Suppressor macrophage treated with lipopolysaccharide for 4 hours (primary cell): ENCODE measurements around the gene FAM53A.

ENCODE experiments used
- DNase-seq: peaks from one replicate; pipeline ENCODE4 v3.0.0-alpha.2; 2020

Gene FAM53A

DNA sequence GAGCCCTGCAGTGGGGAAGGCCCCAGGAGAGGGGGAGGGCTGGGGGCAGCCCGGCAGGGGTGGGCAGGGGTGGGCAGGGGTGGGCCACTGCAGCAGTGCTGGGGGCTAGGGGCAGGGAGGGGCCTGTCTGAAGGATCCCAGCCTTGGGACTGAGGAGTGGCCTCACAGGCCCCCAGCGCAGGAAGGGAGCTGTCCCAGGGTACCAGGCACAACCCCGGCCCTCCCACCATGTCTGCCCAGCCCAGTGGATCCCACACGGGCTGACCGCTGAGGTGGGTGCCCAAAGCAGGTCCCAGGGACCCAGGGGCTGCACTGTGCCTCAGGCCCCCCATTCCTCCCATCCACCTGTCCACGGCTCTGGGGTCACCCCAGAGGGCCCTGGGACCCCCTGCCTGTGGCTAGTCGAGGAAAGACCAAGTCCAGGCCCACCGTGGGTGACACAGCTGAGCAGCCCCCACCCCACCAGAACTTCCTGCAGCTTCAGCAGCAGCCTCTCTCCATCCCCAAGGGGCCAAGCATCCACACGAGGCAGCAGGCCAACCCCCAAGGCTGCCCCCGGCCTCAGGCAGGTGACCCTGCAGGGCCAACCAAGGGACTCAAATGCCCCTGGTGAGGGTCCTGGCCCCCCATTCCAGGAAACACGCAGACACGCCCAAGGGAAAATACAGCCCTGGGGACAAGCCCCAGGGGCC lies 46.4 kb downstream of the FAM53A start:
- no peak for DNase-seq

DNA sequence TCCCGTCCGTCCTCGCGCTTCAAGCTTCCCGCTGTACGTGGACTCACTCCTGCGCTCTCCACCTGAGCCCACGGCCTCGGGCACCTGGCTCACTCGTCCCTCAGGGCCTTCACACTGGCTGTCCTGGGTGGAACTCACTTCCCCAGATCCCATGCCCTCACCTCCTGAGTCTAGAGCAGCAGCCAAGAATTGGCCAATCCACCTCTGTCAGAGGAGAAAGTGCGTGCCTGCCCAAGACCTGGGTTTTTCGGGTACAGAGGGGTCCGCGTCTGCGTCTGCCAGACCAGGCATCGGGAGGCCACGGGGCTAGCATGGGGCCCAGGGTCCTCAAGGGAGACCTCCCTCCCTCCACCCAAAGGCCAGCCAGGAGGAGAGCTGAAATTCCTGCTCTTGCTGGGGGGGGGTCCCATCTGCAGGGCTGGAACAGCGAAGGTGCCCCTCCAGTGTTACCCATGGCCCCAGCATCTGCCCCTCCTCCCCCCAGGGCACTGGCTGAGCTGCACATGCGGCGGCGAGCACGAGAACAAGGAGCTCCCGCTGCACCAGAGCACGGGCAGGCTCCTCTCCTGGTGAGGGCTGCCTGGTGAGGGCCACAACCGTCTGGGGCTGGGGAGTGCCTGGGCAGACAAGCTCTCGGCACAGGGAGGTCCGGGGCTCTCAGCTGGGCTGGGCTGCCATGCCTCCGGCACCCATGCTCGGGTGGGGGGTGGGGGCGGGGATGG lies 47.5 kb downstream of the FAM53A start:
- DNase-seq: no peak

DNA sequence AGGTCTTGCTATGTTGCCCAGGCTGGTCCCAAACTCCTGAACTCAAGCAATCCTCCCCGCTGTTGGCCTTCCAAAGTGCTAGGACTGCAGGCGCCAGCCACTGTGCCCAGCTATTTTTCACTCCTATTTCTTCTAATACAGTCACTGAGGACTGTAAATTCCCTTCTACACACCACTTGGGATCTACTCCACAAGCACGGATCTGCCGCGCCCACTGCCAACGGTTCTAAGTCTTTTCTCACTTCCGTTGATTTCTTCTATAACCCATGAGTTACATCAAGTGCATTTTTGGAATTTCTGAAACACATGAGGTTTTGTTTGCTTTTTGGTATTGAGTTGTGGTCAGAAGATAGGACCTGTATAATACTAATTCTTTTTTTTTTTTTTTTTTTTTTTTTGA lies 48.6 kb downstream of the FAM53A start:
- no peak for DNase-seq

DNA sequence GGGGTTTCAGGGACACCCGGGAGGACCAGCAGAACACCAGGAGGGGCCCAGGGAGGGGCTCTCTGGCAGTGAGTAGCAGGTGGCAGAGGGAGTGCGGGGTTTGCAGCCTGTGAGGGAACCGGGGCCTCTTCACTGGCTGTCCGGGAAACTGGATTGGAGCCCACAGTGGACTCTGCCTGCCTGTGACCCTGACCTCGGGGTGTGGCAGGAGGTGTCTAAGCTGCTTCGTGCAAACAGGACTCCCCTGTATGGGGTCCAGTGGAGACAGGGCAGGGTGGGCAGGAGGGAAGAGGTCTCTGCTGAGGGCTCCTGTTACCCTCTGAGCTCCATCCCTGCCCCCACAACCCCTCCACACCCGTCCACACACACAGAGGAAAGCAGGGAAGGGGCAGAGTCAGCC lies 50.1 kb downstream of the FAM53A start:
- DNase-seq: no peak

DNA sequence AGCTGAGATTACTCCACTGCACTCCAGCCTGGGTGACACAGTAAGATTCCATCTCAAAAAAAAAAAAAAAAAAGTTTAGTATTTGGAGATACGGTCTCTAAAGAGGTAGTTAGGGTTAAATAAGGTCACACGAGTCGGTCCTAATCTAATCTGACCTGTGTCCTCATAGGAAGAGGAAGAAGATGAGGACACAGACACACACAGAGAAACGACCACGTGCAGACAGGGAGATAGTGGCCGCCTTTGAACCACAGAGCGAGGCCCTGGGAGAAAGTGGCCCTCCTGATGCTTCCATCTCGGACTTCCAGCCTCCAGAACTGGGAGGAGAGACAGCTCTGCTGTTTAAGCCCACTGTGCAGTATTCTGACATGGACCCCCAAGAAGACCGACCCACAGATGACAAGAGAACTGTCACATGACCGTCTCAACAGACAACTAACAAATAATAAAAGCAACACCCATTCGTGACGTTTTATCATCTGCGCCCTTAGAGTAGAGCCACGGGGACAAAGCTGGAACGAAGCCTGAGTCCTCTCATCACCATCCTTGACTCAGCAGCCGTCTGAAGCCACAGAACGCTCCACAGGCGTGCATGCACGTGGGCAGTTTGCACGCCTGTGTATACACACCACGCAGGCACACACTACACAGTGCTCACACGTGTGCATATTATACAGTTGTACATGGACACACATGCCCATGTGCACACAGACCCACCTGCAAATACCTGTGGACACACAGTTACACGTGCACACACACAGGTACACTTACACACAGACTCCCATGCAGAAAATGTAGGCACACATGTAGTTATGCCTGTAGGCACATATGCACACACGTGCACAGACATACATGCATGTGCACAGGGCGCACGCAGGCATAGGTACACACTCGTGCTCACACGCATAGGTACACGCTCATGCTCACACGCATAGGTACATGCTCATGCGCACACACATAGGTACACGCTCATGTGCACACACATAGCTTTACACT lies 51.7 kb downstream of the FAM53A start:
- no peak for DNase-seq

DNA sequence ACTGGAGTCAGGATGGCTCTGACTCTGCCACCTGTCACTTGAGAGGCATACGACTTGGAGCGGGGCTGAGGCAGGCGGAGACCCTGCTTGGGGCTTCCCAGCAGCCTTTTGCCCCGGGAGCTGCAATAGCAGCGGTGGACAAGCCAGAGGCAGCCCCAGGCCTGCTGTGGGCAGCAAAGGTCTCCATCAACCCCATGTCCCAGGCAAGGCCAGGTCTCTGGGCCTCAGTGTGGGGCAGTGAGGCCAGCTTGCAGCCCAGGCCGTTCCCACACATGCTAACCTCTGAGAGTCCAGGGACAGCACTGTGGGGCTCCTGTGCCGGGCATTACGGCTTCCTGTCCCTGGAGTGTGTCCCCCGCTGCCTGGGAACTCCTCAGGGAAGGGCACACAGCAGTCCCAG lies 53.0 kb downstream of the FAM53A start:
- DNase-seq: no peak

DNA sequence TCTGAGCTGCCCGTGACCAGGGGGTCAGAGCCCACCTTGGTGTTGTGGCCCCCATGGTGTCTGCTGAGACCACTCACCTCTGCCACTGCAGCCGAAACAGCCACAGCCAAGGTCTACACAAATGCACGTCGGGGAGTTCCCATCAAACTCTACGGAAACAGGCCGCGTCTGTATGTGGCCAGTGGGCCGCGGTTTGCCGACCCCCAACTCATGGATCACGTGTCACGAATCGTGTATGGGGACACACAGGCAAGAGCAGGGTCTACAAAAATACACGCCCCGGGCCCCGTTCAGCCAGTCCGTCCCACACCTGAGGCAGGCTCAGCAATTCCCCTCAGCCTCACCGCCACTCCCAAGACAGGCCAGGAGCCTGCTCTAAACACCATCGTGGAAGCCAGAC lies 53.8 kb downstream of the FAM53A start:
- DNase-seq: no peak

DNA sequence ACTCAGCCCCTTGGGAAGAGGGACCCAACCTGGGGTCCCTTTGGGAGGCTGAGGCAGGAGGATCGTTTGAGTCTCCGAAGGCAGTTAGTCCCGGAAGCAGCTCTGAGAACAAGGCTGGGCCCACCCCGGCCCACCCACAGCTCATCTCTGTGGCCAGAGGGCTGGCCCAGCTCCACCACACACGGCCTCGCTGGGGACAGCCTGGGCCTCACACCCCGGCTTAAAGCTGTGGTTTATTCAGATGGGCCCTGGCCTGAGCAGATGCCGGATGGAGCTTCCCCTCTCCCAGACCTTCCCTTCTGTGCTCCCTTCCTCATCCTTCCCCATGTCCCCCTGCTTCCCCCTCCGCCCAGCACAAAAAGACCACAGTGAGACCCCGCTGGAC lies 54.4 kb downstream of the FAM53A start:
- DNase-seq: no peak

DNA sequence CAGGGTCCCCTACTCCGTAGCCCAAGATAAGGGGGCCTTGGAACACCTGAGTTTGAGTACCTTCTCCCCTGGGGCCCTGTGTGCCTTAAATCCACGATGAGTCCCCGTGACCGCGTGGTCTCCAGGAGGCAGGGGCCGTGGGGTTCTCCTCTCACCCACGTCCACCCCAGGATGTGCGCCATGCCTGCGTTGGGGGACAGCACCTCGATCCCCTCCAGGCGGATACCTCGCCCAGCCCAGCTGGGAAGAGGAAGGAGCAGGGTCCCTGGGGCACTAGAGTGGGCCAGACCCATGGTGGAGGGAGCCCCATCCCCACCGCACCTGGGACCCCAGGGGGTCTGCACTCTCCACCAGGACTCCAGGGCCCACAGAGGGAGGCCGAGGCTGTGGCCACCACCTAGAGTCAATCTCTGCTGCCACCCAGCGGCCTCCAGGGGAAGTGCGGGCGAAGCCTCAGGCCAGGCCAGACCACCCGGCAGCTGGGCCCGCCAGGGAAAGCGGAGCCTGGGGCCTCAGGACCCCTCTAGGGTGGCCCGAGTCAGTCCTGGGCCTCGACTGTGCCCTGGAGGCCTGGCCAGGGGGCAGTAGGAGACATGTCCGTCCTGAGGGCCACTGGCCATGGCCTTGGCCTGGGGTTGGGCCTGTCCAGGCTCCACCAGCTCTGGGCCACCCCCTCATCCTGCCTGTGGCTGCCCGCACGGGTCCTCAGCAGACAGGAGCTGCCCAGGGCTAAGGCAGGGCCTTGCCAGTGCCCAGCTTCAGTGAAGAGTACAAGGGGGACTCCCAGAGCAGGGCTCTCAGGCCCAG lies 55.0 kb downstream of the FAM53A start:
- DNase-seq: peak; percentile 65

DNA sequence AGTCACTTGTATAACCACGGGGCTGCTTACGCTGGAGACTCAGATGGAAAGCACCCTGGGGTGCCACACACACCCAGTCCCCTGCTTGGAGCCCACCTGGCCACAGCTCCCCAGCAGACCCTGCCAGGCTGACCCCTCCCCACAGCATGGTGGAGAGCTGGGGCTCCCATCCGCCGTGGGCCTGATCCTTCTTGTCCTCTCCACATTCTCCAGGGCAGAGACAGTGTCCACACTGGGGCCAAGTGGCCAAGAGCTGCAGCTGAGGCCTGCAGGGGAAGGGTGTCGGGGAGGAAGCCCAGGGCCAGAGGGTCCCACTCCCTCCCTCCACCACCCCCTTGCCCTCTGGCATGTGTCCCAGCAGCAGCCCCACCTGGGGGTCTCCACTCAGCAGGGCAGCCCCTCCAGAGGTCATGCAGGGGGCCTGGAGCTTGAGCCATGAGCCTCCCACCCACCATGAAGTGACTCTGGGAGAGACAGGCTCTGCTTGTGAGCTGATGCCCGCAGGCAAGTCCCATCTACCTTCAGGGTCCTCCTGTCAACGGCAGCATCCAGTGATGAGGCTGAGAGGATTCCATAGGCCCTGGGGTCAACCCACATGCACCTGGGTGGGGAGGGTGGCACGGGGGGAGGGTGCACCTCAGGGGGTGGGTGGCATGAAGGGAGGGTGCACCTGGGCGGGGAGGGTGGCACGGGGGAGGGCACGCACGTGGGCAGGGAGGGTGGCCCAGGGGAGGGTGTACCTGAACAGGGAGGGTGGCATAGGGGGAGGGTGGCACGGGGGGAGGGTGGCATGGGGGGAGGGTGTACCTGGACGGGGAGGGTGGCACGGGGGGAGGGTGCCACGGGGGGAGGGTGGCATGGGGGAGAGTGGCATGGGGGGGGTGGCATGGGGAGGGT lies 56.4 kb downstream of the FAM53A start:
- no peak for DNase-seq

DNA sequence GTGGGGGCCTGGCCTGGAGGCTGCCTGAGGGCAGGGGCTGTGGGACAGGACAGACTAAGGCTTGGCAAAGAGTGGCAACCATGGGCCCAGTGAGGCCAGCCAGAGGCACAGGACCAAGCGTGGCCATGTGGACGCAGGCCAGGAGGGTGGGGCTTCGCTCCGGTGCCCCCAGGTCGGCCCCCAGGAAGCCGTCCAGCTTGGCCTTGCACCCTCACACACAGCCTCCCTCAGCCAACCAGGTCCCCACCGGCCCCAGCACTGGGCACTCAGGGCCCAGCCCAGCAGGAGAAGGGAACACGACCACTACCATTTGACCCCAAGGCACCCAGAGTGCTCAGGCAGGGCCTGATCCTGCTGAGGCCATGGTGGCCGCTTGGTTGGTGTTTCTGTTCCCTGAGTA lies 57.2 kb downstream of the FAM53A start:
- no peak for DNase-seq

DNA sequence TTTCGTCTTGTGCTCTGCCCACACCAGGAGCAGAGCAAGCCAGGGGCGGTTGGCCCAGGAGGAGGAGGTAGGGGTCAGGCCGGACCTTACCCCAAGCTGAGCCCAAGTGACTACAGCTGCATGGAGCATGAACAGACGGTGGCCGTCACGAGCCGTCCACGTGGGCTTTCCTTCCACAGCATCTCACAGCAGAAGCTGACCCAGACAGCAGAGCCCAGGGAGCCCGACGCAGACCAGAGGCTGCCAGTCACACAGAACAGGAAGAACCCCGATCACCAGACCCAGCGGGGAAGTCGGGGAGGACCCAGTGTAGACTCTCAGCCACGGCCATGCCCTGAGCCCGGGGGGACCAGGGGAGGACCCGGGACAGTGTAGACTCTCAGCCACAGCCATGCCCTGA lies 58.0 kb downstream of the FAM53A start:
- no peak for DNase-seq

DNA sequence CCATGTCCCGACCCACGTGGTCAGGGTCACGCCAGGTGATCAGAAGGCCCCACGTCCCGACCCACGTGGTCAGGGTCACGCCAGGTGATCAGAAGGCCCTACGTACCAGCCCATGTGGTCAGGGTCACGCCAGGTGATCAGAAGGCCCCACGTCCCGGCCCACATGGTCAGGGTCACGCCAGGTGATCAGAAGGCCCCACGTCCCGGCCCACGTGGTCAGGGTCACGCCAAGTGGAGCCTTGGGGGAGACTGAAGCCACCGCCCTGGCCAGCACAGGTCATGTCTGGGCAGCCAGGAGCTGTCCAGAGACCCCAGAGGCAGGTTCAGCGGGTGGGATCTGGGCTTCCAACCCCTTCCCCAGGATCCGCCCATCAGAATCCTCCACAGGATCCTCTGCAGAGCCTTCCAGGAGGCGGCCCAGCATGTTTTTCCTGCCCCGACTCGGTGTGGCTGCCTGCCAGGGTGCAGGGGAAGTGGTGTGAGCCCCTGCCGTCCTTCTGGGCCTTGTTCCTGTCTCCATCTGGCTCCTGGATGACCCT lies 58.4 kb downstream of the FAM53A start:
- DNase-seq: no peak

DNA sequence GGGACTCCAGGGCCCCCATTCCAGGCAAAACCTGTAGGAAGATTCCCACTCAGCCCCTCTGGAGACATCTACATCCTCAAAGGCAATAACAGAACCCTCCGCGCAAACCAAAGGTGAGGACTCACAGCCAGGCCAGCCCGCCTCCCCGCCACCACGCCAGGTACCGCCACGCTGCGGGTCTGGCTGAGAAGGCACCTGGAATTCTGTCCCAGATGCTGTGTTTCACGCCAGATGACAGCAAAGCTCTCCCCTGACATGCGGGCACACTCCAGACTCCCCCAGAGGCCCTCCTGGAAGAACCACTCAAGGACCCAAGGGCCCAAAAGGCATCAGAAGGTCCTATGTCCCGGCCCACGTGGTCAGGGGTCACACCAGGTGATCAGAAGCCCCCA lies 59.6 kb downstream of the FAM53A start:
- DNase-seq: no peak

DNA sequence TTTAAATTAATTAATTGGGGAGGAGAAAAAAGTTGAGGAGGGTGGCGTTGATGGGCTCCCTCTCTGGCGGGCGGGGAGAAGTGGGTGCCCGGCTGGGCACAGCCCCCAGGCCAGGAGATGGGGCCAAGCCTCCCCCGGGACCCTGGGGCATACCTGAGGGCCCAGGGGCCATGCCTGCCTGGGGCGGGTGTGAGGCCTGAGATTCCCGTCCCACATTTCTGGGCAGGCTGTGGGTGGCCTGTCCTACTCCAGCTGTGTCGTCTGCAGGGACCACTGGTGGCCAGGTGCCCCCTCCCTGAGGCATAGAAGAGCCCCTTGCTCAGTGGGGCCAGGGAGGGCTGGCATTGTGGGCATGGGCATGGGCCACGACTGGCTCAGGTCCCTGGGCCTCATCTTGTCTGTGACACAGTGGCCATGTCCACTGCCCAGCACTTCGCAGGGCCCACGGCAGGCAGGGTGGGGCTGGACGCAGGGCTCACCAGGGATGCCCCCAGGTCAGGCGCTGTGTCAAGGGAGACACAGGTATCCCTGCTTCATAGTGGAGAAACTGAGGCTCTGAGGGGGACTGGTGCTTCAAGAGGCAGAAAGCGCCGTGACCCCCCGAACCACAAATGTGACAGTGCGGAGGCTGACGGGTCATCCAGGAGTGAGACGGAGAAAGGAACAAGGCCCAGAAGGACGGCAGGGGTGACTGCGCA lies 60.1 kb downstream of the FAM53A start:
- DNase-seq: no peak

DNA sequence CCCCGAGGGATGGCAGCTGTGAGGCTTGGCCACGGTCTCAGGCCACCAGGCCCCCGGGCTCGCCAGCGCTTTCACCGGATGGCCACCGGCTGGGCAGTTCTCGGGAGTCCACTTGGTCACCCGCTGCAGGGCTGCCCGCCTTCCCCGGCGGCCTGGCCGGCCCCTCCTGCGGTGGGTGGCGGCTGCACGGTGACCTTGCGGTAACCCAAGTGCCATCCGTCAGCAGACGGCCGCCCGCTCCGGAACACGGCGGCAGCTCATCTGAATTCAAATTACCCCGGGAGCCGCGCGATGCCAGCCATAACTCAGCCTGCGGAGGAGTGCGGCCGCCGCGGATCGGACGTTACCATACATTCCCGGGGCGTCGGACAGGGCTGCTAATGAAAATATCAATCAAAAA lies 60.7 kb downstream of the FAM53A start:
- DNase-seq: no peak

DNA sequence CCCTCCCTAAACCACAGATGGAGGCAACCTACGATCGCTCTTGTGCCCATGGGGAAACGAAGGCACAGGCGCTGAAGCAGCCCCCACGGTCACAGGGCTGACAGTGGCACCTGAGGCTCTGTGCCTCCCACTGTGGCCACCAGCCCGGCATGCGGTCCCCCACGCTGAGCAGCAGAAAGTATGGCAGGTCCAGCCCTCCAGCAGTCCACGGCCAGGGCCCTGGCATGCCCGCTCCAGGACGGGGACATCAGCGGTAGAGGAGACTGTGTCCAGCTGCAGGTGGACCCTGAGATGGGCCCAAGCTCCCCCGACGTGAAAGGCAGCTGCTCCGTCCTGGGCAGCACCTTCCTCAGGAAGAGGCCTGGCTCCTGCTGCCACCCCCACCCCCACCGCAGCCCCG lies 61.2 kb downstream of the FAM53A start:
- no peak for DNase-seq

DNA sequence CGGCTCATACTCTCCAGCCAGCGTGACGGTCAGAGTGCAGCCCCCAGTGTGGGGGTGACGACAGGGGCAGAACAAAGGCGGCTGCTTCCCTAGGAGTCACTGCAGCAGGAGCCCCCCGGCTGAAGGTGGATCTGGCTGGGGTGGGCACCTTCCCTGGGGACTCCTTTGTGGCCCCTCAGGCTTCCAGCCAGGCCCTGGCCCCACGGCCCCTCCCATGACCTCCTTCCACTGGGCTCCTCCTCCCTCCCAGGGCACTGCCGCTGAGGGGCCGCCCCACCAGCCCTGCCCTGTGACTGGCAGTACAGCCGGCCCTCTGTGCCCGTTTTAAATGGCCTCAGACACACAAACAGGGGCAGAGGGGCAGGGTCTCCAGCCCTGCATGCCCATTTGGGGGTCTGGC lies 61.9 kb downstream of the FAM53A start:
- no peak for DNase-seq

DNA sequence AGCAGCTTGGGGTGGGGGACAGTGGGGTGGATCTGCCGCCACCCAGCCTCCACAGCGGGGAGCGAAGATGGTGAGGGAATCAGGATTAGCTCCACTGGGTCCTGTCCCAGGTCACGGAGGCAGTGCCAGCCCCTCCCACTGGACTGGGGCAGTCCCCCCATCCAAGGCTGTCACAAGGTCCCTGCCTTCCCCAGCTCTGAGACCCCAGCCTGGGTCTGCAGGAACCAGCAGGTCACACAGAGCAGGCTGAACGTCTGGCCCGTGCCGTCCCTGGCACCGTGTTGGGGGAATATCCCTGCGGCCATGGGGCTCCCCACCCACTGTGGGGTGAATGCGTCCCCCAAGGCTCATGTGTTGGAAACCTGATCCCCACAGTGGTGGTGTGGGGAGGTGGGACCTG lies 62.6 kb downstream of the FAM53A start:
- no peak for DNase-seq

DNA sequence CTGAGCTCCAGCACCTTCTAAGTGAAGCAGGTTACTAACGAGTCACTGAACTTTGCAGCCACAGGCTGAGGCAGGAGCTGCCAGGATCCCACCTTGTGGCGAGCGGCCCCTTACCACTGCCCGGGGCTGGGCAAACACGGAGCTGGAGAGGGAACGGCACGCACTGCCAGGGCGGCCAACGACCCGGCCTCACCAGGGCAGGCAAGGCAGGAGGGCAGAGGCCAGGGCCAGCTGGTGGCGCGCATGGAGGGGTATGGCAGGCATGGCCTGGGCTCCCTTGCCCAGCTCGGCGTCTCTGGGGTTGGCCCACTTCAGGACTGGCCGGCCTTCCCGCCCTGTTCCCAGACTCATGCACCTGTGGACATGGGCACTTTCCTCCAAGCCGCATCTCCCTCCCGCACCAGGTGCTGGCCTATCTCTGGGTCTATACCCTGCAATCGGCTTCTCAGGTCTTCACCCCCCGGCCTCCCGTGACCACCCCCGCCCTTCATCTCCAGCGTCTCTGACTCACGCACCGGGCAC lies 64.9 kb downstream of the FAM53A start:
- DNase-seq: no peak

DNA sequence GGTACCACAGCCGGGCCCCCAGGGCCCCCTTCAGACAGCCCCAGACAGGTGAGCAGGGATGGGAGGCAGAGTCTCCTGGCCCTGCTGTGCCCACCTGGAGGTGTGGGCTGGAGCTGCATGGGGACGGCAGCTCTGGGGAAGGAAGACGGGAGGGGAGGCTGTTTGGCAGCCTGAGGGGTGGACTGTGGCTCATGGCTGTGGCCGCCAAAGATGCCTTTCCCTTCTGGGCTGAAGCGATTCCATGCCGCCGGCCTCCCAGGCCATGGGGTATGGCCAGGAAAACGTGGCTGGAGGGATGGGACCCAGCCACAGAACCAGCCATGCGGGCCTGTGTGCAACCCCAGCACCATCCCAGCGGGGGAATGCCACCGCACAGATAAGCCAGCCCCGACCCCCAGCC lies 65.7 kb downstream of the FAM53A start:
- no peak for DNase-seq
